Muscle of back (tissue), 11 donors: ENCODE results near the gene MPRIP. TPM values are rescaled to one million over a fixed set of nuclear protein-coding genes. Genes with fewer than 3 reads are reported as not detected.

ENCODE experiments used
- DNase-seq, 3 donors: peaks; one replicate each; pipeline versions ENCODE4 v3.0.0 to v3.0.0-alpha.2; 2013
- polyA plus RNA-seq, 10 donors: library from polyadenylated mRNA; unstranded; fragments of 120-200 nt; gene quantifications; one replicate each; pipeline ENCODE4 v1.2.1, GENCODE V29; 2013; ENCODE audit not compliant: insufficient read length in 10 of 10

The MPRIP gene
- polyA plus RNA-seq, 10 donors = 155 to 217 (median 183) TPM

DNA sequence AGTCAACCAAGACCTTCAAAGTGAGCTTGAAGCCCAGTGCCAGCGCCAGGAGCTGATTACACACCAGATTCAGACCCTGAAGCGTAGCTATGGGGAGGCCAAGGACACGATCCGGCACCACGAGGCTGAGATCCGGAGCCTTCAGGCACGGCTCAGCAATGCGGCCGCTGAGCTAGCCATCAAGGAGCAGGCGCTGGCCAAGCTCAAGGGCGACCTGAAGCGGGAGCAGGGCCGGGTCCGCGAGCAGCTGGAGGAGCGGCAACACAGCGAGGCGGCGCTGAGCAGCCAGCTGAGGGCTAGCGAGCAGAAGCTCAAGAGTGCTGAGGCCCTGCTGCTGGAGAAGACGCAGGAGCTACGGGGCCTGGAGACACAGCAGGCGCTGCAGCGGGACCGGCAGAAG is 121.9 kb downstream of the MPRIP start:
- DNase-seq = no peak

DNA sequence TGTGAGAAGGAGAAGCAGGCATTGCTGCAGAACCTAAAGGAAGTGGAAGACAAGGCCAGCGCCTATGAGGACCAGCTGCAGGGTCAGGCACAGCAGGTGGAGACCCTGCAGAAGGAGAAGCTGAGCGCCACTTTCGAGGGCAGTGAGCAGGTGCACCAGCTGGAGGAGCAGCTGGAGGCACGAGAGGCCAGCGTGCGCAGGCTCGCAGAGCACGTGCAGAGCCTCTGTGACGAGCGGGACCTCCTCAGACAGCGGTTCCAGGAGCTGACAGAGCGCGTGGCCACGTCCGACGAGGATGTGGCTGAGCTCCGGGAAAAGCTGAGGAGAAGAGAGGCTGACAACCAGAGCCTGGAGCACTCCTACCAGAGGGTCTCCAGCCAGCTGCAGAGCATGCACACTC is 122.4 kb downstream of the MPRIP start:
- DNase-seq = no peak

DNA sequence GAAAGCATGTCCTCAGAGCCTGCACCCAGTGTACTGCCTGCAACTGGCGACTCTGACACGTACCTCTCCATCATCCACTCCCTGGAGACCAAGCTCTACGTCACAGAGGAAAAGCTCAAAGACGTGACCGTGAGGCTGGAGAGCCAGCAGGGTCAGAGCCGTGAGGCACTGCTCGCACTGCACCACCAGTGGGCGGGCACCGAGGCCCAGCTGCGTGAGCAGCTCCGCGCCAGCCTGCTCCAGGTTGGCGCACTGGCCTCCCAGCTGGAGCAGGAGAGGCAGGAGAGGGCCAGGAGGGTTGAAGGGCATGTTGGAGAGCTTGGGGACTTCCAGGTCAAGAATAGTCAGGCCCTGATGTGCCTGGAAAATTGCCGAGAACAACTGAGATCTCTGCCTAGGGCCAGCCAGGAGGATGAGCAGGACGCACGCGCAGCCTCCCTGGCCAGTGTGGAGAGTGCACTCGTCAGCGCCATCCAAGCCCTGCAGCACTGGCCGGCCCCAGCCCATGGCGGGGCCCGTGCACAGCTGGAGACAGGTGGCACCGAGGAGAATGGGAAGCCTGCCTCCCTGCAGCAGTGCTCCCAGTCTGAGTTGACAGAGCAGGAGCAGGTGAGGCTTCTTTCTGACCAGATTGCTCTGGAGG is 123.5 kb downstream of the MPRIP start:
- no peak for DNase-seq

- DNase-seq = no peak
Observed at GRCh38 chr17:17166446-17166845, 124.2 kb downstream of the MPRIP start.

DNA sequence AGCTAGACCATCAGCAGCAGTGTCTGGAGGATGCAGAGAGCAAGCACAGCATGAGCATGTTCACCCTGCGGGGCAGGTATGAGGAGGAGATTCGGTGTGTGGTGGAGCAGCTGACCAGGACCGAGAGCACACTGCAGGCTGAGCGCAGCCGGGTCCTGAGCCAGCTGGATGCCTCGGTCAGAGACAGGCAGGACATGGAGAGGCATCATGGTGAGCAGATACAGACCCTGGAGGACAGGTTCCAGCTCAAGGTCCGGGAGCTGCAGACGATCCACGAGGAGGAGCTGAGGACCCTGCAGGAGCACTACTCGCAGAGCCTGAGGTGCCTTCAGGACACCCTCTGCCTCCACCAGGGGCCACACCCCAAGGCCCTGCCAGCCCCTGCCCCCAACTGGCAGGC is 125.1 kb downstream of the MPRIP start:
- DNase-seq = no peak

DNA sequence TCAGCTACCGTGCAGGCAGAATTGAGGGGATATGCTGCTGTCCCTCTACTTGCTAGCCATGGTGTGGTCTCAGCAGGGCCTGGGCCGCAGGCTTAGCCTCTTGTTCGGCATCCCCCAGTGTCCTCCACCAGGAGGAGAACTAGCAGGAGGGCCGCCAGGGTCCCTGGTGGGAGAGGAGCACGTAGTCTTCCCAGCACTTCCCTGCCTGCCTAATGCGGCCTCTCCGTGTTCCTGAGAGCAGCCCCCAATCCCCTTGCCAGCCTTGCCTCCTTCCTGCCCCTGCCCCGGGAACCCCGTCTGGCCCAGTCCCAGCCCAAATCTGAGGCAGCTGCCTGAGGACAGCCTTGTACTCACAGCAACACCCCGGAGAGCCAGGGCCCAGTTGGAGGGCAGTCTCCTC is 125.7 kb downstream of the MPRIP start:
- no peak for DNase-seq

DNA sequence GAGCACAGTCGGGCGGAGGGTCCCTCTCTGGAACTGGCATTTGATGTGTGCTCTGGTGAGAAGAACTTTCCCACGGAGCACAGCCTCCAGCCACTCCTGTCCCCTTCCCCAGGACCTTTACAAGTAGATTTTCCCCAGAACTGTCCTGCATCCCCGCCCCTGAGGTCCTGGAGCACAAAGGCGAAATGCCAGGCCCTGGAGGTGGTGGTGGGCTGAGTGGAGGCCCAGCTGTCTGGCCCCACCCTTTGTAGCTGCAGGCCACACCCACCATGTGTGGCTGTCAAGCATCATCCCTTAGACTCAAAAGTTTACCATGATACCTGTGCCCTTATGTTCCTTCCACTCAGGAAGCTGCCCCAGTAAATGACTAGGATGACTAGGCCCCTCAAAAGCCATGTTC is 126.1 kb downstream of the MPRIP start:
- no peak for DNase-seq

DNA sequence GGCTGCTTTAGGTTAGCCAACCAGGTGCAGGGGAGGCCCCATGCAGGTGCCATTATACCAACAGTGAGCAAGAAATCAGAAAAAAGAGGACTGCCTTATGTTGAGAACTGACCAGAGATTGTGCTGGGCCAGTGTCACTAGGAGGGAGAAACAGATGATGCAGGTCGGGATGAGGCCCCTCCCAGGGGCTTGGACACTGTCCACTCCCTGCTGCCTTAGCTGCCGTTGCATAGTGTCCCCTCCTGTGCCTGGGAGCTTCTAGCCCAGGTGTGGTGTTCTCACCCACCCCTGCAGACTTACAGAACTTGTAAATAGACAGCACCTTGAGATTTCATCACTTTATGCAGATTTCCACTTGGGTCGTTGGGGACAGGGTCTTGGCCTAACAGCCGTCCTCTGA is 127.1 kb downstream of the MPRIP start:
- no peak for DNase-seq

GRCh38 chr17:17170346-17170985 is 128.2 kb downstream of the MPRIP start:
- DNase-seq = no peak

GRCh38 chr17:17171186-17171585 is 128.9 kb downstream of the MPRIP start:
- no peak for DNase-seq

DNA sequence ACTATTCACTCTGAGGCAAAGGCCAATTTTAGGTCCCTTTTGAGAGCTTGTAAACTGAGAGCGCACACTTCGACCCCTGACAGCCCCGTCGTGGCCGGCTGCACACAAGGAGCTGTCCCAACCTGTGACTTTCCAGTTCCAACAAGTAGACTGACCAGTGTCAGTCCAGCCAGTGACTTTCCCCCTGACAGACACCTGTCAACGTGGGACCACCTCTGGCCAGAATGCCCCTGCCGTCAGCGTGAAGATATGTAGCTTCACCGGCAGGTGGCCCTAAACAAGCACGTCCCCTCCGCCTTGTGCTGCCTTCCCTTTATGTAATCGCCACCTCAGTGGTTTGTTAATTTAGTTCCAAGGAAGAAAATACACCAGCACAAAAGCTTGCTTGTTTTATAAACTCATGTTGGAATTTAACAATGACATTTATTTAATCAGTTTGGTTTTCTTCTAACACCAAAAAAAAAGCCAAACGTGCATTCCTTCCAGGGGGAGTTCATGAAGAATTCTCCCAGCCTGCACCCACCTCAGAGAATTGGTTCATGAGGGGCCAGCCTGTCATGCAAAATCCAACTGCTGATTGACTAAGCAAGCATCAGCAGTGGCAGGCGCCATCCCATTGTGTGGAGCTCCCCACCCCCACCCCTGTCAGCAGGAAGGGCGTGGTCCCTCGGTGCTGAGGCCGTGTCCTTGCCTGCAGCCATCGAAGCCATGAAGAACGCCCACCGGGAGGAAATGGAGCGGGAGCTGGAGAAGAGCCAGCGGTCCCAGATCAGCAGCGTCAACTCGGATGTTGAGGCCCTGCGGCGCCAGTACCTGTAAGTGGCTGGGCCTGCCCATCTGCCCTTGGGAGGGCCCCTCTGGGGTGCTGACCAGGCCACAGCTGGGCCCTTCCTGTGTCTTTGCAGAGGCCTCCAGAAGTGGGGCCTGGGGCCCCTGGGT is 130.0 kb downstream of the MPRIP start:
- no peak for DNase-seq

DNA sequence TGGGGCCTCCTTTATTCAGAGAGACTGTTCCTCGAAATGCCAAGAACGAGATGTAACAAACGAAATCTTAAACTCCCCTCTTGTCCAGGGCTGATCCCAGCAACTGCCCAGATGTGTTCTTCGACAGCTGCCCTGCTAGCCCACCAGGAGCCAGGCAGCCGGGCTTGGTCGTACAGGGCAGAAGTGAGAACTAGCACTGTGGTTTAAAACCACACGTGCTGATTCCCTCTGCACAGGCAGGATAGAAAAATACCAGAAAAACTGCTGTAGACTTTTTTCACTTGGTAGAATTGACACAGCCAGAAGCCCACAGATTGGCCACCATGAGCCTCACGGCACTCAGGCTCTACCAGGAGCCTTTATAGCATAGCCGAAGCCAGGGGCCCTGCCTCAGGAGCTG is 130.7 kb downstream of the MPRIP start:
- DNase-seq = no peak

- no peak for DNase-seq
Observed at GRCh38 chr17:17173921-17174320, 131.7 kb downstream of the MPRIP start.

- no peak for DNase-seq
Observed at GRCh38 chr17:17175340-17175739, 133.1 kb downstream of the MPRIP start.

DNA sequence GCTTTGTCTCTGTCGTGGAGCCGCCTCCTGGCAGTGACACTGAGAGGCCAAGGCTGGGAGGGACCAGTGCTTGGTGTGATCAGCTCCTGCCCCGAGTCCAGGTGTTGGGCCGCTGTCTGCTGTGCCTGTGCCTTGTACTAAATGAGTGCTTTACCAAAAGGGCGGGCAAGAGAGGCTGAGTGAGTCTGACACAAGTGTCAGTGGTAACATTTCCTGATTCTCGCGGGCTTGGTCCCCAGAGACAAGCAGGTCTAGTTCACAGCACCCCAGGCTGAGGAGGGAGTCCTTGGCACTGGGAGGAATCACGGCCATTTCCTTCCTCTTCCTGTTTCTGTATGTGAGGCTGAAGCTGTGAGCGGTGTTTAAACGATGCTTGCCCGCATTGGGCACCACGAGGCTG is 133.7 kb downstream of the MPRIP start:
- DNase-seq = no peak

DNA sequence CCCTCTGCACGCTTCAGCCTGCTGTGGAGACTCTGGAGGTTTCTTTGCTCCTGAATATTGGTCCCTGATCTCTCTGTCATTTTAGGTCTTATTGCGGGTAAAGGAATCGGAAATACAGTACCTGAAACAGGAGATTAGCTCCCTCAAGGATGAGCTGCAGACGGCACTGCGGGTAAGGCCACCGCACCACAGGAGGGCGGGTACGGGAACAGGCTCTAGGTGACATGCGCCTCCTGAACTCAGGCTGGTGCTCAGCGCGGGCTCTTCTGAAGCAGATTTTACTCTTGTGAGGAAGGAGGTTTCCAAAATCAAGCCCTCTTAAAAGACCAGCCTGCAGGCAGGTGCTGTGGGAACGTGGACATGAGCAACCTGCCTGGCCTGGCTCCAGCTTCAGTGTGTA is 134.1 kb downstream of the MPRIP start:
- no peak for DNase-seq

DNA sequence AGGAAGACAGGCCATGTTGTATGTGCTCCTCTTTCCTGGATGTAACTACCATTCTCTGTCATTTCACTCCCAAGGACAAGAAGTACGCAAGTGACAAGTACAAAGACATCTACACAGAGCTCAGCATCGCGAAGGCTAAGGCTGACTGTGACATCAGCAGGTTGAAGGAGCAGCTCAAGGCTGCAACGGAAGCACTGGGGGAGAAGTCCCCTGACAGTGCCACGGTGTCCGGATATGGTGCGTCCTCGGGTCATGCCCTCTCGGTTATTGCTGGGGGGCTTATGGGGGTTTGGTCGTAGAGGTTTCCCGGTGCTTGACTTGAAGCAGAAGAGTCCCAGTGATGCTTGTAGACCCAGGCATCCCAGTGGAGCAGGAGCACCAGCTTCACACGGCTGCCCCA is 134.9 kb downstream of the MPRIP start:
- no peak for DNase-seq

DNA sequence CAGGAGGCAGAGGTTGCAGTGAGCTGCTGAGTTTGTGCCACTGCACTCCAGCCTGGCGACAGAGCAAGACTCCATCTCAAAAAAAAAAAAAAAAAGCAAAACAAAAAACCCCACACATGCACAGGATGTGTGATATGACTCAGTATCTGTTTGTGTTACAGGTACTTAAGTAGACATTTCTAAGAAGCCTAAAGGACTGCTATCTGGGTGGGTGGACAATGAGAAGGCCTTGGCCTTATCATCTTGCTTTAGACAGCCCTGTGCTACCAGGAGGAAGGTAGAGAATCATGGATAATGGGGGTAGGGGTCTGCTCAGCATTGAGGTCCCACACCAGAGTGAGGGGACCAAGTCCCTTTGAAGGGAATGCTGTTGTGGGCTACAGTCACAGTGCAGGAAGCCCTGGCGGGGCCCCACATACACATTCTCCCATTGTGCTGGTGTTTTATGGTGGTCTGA is 137.1 kb downstream of the MPRIP start:
- DNase-seq = no peak

DNA sequence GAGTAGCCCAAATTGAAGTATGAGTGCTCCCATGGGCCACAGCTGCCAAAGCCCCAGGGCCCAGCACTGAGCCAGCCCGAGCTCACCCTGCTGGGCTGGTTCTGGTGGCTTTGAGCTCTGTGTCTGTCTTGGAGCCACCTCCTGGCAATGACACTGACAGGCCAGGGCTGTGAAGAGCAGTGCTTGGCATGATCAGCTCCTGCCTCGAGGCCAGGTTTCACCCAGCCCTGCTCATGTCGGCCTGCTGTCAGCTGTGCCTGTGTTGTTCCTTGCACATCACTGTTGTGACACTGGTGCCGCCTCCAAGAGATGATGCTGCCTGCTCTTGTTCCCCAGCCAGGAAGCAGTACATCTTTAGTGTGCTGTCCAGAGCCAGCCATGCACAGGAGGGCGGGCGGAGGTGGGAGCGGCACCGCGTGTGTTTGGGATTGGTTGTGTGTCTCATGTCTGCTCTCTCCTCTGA is 137.9 kb downstream of the MPRIP start:
- no peak for DNase-seq

- DNase-seq = no peak
Observed at GRCh38 chr17:17180741-17181525, 138.7 kb downstream of the MPRIP start.

DNA sequence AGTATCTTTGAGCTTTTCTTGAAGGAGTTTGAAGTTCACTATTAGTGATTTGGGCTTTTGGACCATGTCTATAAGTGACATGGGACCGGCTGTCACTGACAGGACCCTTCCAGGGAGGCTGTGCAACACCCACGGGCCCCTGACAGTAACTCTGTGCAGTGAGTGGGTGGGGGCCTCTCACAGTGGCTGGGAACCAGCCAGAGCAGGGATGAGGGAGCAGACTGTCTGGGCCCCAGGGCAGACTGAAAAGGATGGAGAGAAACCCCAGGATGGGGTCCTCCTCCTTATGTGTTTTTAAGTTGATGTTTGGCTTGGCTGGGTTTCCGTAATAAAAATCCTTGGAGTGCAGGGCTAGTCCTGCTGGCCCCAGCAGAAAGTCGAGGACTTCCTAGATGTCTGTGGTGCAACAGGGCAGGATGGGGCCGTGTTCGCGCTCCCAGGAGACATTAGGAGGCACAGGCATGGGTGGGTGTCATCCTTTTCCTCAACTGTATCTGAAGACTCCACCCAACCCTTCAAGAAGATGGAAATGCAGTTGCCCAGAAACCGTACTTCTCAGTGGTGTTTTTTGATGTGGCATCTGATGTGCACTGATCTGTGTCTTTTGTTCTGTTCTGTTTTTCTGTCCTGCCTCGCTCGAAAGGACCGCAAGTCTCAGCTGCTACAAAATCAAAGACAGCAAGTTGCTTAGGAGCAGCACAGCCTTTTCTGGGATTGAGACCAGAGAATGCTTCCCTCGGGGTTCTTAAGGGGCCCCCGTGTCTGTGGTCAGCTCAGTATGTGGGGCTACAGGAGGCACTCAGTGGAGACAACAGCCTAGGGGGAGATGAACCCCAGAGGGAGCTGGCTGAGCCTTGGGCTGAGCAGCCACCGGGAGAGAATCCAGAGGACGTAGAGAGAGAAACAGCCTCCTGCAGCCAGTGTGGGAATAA is 139.7 kb downstream of the MPRIP start:
- peak in 1 of 3 donors; percentile 45 for DNase-seq
